Measurements from ENCODE around the gene PRKCH. TPM values are rescaled to one million over a fixed set of nuclear protein-coding genes. Genes with fewer than 3 reads are reported as not detected.

Gene PRKCH
- total and polyA plus RNA-seq, 2 of the 13 experiments (the other 11 are each of a cell fraction or from before 2014, with no cell fraction given) = 0.48 to 1.3 TPM

GRCh38 chr14:61438860-61439765 lies 117.7 kb downstream of the PRKCH start:
- Histone ChIP-seq H3K4me2 (ENCODE audit: low read depth, low read length) (peak overlapping the region; percentile 74), H2AFZ (ENCODE audit: low read length) (peak overlapping the region; percentile 25), H3K4me1 (ENCODE audit: insufficient read depth, low read length) (peaks cover 16% of the 10 kb centered on the region), H3K27me3 (ENCODE audit: control insufficient read depth in 1 of 2, insufficient read depth in 2 of 2, low read length in 2 of 2) (no peaks in the 10 kb centered on the region), H3K27ac (ENCODE audit: extremely low read length, insufficient read depth, low read length) (no peak overlapping the region), H3K9ac (ENCODE audit: insufficient read depth, low read depth, low read length) (no peak overlapping the region), H3K79me2 (ENCODE audit: insufficient read depth, low read length) (no peaks in the 10 kb centered on the region), H3K9me3 (ENCODE audit: low read length) (no peaks in the 10 kb centered on the region), H3K4me3 (replicated peaks in 1 of 3; ENCODE audit: insufficient read depth in 1 of 3, low read depth in 2 of 3, low read length in 3 of 3) (peak overlapping the region; percentile 27 to 52 (median 37); a peak in 4 of 6 replicates), H3K36me3 (replicated peaks in 1 of 2; ENCODE audit: control insufficient read depth in 1 of 2, insufficient read depth in 2 of 2, low read length in 2 of 2) (no peaks in the 10 kb centered on the region), H4K20me1 (ENCODE audit: insufficient read depth, low read length) (no peaks in the 10 kb centered on the region)
- POLR2A ChIA-PET = no interaction called here
- no TSS peak for BruUV-seq (replicated peaks)
- FAIRE-seq (peak; percentile 60), ATAC-seq (peak; percentile 98), DNase-seq (ENCODE audit: low spot score) (peak; percentile 85)
- intact Hi-C loops (cut with micrococcal nuclease; ENCODE audit: unreplicated experiment) (no loop called here), in situ Hi-C loops (cut with HindIII; ENCODE audit: extremely low pct_ligation_motif_present, low pct_unique_long_range_greater_than_20kb) (no loop called here)
- WGBS (ENCODE audit: low lambda C conversion rate) = 1% methylated on average over 12 of the region's 12 CpGs
- CTCF ChIA-PET (ENCODE audit: low intra/inter-chr PET ratio, low total read pairs) = no interaction called here
- TF ChIP-seq SOX5 (CRISPR knock-in tag; IDR thresholded peaks at IDR 0.05; ENCODE audit: borderline replicate concordance) = peak; percentile 56; the same call in 1 of the 2 replicates
- no peak for TF ChIP-seq ZNF547 (CRISPR knock-in tag; IDR thresholded peaks at IDR 0.05)
- TF ChIP-seq HCFC1 (IDR thresholded peaks at IDR 0.05; ENCODE audit: low read depth, low read length) = no peak
- peak; percentile 75 for TF ChIP-seq FOXA3 (CRISPR knock-in tag; IDR thresholded peaks at IDR 0.05)
- TF ChIP-seq TBX3 (IDR thresholded peaks at IDR 0.05; ENCODE audit: borderline replicate concordance) = no peak
- 0 out of 2 replicates have a peak, but pooled peaks have one; percentile 41 for TF ChIP-seq ZMYM4 (CRISPR knock-in tag; IDR thresholded peaks at IDR 0.05)
- TF ChIP-seq TBX2 (CRISPR knock-in tag; IDR thresholded peaks at IDR 0.05; ENCODE audit: borderline replicate concordance) = no peak
- TF ChIP-seq ZNF800 (CRISPR knock-in tag; IDR thresholded peaks at IDR 0.05) = no peak
- TF ChIP-seq TFDP2 (CRISPR knock-in tag; IDR thresholded peaks at IDR 0.05) = no peak
- TF ChIP-seq CREB3 (CRISPR knock-in tag; IDR thresholded peaks at IDR 0.05) = no peak
- TF ChIP-seq FOXJ3 (CRISPR knock-in tag; IDR thresholded peaks at IDR 0.05; ENCODE audit: borderline replicate concordance) = no peak
- TF ChIP-seq ZNF780A (CRISPR knock-in tag; IDR thresholded peaks at IDR 0.05) = no peak
- no peak for TF ChIP-seq HNF4A (CRISPR knock-in tag; IDR thresholded peaks at IDR 0.05)
- TF ChIP-seq ZNF362 (CRISPR knock-in tag; IDR thresholded peaks at IDR 0.05; ENCODE audit: borderline replicate concordance) = peak; percentile 84; the same call in 1 of the 2 replicates
- no peak for TF ChIP-seq GMEB2 (CRISPR knock-in tag; IDR thresholded peaks at IDR 0.05; ENCODE audit: low read depth)
- no peak for TF ChIP-seq ZNF333 (CRISPR knock-in tag; IDR thresholded peaks at IDR 0.05; ENCODE audit: borderline replicate concordance)
- TF ChIP-seq SP1 (IDR thresholded peaks at IDR 0.05) = no peak
- no peak for TF ChIP-seq SP1 (CRISPR knock-in tag; IDR thresholded peaks at IDR 0.05)
